ENCODE results near the gene PMEPA1.

GRCh38 chr20:57749131-57749690 lies 39.4 kb upstream of the PMEPA1 start:
- TF ChIP-seq CTCF (conservative IDR thresholded peaks at IDR 0.05) = no peak
- no peak for TF ChIP-seq EZH2 (IDR thresholded peaks at IDR 0.05; ENCODE audit: low read depth)
